Measurements from ENCODE around the gene ZNF407. TPM values are rescaled to one million over a fixed set of nuclear protein-coding genes. Genes with fewer than 3 reads are reported as not detected.
A peak's percentile ranks its signal among the peaks of the same experiment; 100 is the strongest.

Gene ZNF407
- total RNA-seq, 1 donor from 2014 or later = 8.7 TPM

GRCh38 chr18:74947417-74947816, 349.7 kb downstream of the ZNF407 start:
- Histone ChIP-seq H3K9me3 (no peaks in the 10 kb centered on the region), H3K4me3 (no peak overlapping the region), H3K27me3 (no peaks in the 10 kb centered on the region), H3K36me3 (no peaks in the 10 kb centered on the region), H3K4me1 (peaks cover 3 to 5% of the 10 kb centered on the region in 2 donors), H3K27ac (no peak overlapping the region)
- no peak for TF ChIP-seq CTCF (IDR thresholded peaks at IDR 0.05)
- no peak for DNase-seq (ENCODE audit: low spot score in 2 of 2)
- intact Hi-C loops (cut with DNase I) = no loop called here

DNA sequence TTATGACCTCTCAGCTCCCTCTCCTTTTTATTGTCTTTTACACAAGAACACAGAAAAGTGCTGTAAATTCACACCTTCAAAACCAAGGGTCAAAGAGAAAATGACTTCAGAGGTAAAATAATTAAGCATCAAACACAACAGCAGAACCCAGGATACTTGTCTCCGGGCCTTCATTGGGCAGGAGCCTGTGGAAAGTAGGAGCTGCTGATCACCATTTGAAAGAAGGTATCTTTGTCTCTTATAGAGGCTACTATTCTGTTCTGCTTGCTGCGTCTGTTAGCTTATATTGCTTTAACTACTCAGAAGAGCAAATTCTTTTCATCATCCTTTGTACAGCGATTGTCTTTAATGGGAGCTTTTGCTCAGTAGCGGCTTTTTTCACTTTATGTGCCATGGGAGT, 350.2 kb downstream of the ZNF407 start:
- H3K4me1 ChIP-seq = peaks cover 3 to 5% of the 10 kb centered on the region in 2 donors
- no peaks in the 10 kb centered on the region for H3K27me3 ChIP-seq
- no peak for DNase-seq (ENCODE audit: low spot score in 2 of 2)
- no peaks in the 10 kb centered on the region for H3K9me3 ChIP-seq
- H3K27ac ChIP-seq = no peak overlapping the region
- intact Hi-C loops (cut with DNase I) = no loop called here
- H3K36me3 ChIP-seq = no peaks in the 10 kb centered on the region
- TF ChIP-seq CTCF (IDR thresholded peaks at IDR 0.05) = no peak
- no peak overlapping the region for H3K4me3 ChIP-seq

DNA sequence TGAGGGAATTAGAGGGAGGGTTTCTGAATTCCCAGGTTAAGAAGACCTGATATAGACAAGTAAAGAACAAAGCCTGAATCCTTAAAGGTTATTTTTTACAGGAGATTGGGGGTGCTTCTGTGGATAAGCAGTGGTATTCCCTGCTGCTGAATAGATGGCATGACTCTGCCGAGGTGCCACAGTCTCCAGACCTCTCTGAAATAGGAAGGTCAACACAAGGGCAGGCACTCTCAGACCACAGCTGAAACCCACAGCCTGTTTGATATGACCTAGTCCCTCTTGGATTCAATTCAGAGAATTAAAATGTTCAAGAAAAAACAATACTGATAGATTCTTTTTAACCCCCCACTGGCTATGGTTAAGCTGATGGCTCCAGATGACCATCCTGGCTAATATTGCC, 351.9 kb downstream of the ZNF407 start:
- no peak overlapping the region for H3K27ac ChIP-seq
- peaks cover 3 to 5% of the 10 kb centered on the region in 2 donors for H3K4me1 ChIP-seq
- H3K27me3 ChIP-seq = no peaks in the 10 kb centered on the region
- TF ChIP-seq CTCF (IDR thresholded peaks at IDR 0.05) = no peak
- no peaks in the 10 kb centered on the region for H3K36me3 ChIP-seq
- H3K4me3 ChIP-seq = no peak overlapping the region
- intact Hi-C loops (cut with DNase I) = no loop called here
- H3K9me3 ChIP-seq = no peaks in the 10 kb centered on the region
- DNase-seq (ENCODE audit: low spot score in 2 of 2) = no peak

- DNase-seq (ENCODE audit: low spot score in 2 of 2) = no peak
- Histone ChIP-seq H3K27me3 (no peaks in the 10 kb centered on the region), H3K27ac (peak overlapping the region in 1 of 2 donors; percentile 46), H3K36me3 (no peaks in the 10 kb centered on the region), H3K4me1 (peaks cover 3 to 5% of the 10 kb centered on the region in 2 donors), H3K4me3 (no peak overlapping the region), H3K9me3 (no peaks in the 10 kb centered on the region)
- intact Hi-C loops (cut with DNase I) = no loop called here
- no peak for TF ChIP-seq CTCF (IDR thresholded peaks at IDR 0.05)
Measured at GRCh38 chr18:74950479-74950878, 352.8 kb downstream of the ZNF407 start.

DNA sequence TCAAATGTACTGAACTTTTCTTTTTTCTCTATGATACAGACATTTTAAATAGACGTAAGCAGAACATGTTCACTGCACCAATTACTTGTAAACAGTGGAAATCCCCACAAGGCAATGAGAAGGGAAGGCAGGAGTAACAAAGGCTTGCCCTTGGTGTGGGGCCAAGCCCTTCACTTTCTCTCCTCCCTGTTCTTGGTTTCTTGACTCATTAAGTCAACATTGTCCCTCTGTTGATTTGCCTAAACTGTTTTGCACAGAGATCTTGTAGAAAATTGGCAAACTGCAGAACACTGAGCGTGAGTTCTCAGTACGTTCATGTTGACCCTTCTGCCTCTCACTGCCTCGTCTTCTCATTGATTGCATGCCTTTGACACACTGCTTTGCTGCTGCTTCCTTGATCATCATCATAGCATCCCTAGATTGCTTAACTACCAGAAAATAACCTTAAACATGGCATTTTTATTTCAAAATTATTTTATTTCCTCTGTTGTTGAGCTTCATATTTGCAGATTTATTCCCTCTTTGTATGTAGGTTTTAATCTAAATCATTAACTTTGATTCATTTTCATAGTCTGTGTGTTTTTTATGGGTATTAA, 353.6 kb downstream of the ZNF407 start:
- Histone ChIP-seq H3K36me3 (no peaks in the 10 kb centered on the region), H3K27me3 (no peaks in the 10 kb centered on the region), H3K27ac (peak overlapping the region; percentile 46), H3K9me3 (no peaks in the 10 kb centered on the region), H3K4me3 (no peak overlapping the region), H3K4me1 (peaks cover 3 to 5% of the 10 kb centered on the region in 2 donors)
- peak in 1 of 2 donors; percentile 69 for DNase-seq (ENCODE audit: low spot score in 2 of 2)
- no peak for TF ChIP-seq CTCF (IDR thresholded peaks at IDR 0.05)
- intact Hi-C loops (cut with DNase I) = no loop called here

Data from ascending aorta (tissue), 2 donors.